Activated naive CD4-positive, alpha-beta T cell treated with anti-CD3 and anti-CD28 coated beads, Interleukin-2, amount 50 U/mL, for 24 hours (primary cell): ENCODE measurements around the gene YIPF3.
"Not testable (repeated sequence)": the region's sequence is repeated elsewhere in the genome, so short reads cannot be mapped to it uniquely, and the experiment has no call there.

Experiments
- H3K27ac Mint-ChIP-seq: one replicate; pipeline ENCODE4 v1.8.0; 2021; ENCODE audit warnings: mild to moderate bottlenecking, mixed read lengths
- H3K27me3 Mint-ChIP-seq: one replicate; pipeline ENCODE4 v1.8.0; 2021; ENCODE audit warnings: mixed read lengths
- H3K36me3 Mint-ChIP-seq: one replicate; pipeline ENCODE4 v1.8.0; 2021; ENCODE audit warnings: mixed read lengths
- H3K4me1 Mint-ChIP-seq: one replicate; pipeline ENCODE4 v1.8.0; 2021; ENCODE audit warnings: mixed read lengths
- H3K4me3 Mint-ChIP-seq: one replicate; pipeline ENCODE4 v1.8.0; 2021; ENCODE audit warnings: mild to moderate bottlenecking, mixed read lengths
- H3K9me3 Mint-ChIP-seq: one replicate; pipeline ENCODE4 v1.8.0; 2021; ENCODE audit warnings: mixed read lengths

Gene YIPF3

DNA sequence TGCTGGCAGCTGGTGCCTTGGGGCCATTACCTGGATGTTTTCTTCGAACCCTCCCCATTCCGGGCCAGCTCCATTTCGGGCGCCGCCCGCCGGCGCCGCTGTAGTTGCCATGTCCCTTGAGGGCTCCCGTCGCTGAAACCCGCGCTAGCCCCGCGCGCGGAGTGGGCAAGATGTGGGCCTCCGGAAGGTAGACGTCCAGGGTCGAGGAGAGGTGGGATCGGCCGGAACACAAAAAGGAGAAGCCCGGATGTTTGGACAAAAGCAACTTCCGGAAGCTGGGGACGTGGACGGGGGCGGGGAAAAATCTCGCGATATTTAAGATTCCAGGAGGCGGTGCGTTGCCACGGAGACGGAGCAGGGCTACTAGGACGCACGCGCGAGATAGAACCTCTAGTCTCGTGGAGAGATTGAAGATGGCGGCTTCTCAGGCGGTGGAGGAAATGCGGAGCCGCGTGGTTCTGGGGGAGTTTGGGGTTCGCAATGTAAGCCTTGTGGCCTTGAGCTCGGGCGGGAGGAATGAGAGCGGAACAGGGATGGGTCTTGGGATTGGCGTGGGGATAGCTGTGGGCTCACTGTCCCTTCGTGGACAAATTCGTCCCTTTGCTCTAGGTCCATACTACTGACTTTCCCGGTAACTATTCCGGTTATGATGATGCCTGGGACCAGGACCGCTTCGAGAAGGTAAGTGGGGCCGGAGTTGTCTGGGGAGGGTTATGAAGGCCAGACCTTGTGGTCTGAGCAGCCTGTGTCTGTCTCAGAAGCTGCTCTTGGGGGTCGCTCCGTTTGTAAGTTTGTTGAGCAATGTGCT lies at the start of gene YIPF3, which contains the start of gene POLR1C:
TSS of gene YIPF3 (minus strand) at position 230 of the 808 bp plus-strand sequence. CDS start at position 111, 119 bp downstream.
TSS of gene POLR1C (plus strand) at position 393 of the 808 bp plus-strand sequence. CDS start at position 414, 21 bp downstream.
- H3K27ac Mint-ChIP-seq: no peak within 1 kb of the TSS

GRCh38 chr6:43559328-43559727 lies 42.6 kb upstream of the YIPF3 start:
- Mint-ChIP-seq H3K4me1 (no peaks in the 10 kb centered on the region), H3K36me3 (peaks cover 9% of the 10 kb centered on the region), H3K27ac (no peak overlapping the region), H3K4me3 (no peak overlapping the region), H3K9me3 (no peaks in the 10 kb centered on the region), H3K27me3 (no peaks in the 10 kb centered on the region)

More for the DNA sequence above, at the start of gene YIPF3, which contains the start of gene POLR1C:
- H3K27me3 Mint-ChIP-seq: no peaks in the 10 kb centered on the region
- peaks cover 28% of the 10 kb centered on the region for H3K4me1 Mint-ChIP-seq
- no peaks in the 10 kb centered on the region for H3K9me3 Mint-ChIP-seq
- no peak within 1 kb of the TSS for H3K4me3 Mint-ChIP-seq
- peaks cover 16% of the 10 kb centered on the region for H3K36me3 Mint-ChIP-seq

DNA sequence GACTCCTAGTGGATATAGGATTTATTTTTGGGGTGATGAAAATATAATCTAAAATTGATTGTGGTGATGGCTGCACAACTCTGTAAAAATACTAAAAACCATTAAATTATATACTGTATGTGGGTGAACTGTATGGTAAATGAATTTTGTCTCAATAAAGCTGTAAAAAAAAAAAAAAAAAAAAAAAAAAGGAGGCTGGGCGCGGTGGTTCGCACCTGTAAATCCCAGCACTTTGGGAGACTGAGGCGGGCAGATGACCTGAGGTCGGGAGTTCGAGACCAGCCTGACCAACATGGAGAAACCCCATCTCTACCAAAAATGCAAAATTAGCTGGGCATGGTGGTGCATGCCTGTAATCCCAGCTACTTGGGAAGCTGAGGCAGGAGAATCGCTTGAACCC lies 40.9 kb upstream of the YIPF3 start:
- H3K36me3 Mint-ChIP-seq: peaks cover 18% of the 10 kb centered on the region
- H3K4me3 Mint-ChIP-seq, H3K4me1 Mint-ChIP-seq, H3K9me3 Mint-ChIP-seq, H3K27me3 Mint-ChIP-seq, H3K27ac Mint-ChIP-seq: not testable (repeated sequence)

- H3K27ac Mint-ChIP-seq: no peak overlapping the region
- no peaks in the 10 kb centered on the region for H3K27me3 Mint-ChIP-seq
- no peaks in the 10 kb centered on the region for H3K4me1 Mint-ChIP-seq
- no peaks in the 10 kb centered on the region for H3K9me3 Mint-ChIP-seq
- H3K4me3 Mint-ChIP-seq: no peak overlapping the region
- peaks cover 23% of the 10 kb centered on the region for H3K36me3 Mint-ChIP-seq
Observed at GRCh38 chr6:43547222-43547621, 30.5 kb upstream of the YIPF3 start.

DNA sequence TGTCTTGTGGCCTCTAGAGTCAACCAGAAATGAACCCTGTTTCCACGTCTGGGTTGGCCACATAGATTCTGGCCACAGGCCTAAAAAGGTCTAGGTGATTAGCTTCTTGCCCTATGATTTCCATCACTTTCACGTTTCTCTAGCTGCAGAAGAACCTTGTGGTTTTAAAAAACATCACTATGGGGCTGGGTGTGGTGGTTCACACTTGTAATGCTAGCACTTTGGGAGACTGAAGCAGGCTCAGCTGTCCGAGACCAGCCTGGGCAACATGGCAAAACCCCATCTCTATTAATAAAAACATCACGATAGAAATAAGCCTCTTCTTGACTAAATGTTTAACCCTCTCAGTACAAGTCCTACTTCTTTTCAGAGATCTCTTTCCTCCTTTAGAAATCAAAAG lies 27.7 kb upstream of the YIPF3 start:
- Mint-ChIP-seq H3K4me3 (no peak overlapping the region), H3K36me3 (peaks cover 23% of the 10 kb centered on the region), H3K27me3 (no peaks in the 10 kb centered on the region), H3K9me3 (no peaks in the 10 kb centered on the region), H3K4me1 (no peaks in the 10 kb centered on the region), H3K27ac (no peak overlapping the region)

GRCh38 chr6:43541774-43542471 lies 25.2 kb upstream of the YIPF3 start:
- peaks cover 21% of the 10 kb centered on the region for H3K36me3 Mint-ChIP-seq
- no peak overlapping the region for H3K27ac Mint-ChIP-seq
- no peaks in the 10 kb centered on the region for H3K27me3 Mint-ChIP-seq
- H3K4me3 Mint-ChIP-seq: no peak overlapping the region
- no peaks in the 10 kb centered on the region for H3K9me3 Mint-ChIP-seq
- H3K4me1 Mint-ChIP-seq: no peaks in the 10 kb centered on the region

GRCh38 chr6:43540507-43540906 lies 23.8 kb upstream of the YIPF3 start:
- H3K4me3 Mint-ChIP-seq: no peak overlapping the region
- H3K4me1 Mint-ChIP-seq: no peaks in the 10 kb centered on the region
- H3K36me3 Mint-ChIP-seq: peaks cover 17% of the 10 kb centered on the region
- peak overlapping the region; percentile 23 for H3K27ac Mint-ChIP-seq
- no peaks in the 10 kb centered on the region for H3K9me3 Mint-ChIP-seq
- H3K27me3 Mint-ChIP-seq: no peaks in the 10 kb centered on the region

DNA sequence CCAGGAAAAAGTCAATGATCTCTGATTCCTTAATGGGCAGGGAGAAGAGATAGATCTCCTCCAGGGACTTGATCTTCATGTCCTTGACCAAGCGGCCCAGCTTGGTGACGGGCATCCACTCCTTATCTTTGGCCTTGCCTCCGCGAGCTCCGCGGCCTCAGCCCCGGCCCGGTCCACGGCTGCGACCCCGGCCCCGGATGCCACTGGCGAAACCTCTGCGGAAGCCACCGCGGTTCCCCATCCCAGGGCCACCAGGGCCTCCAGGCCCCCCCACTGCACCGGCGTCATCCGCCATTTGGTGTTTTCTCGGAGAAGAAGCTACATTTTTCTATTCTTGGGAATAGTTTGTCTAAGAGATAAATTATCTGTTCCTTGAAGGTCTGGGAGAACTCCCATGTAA lies 22.7 kb upstream of the YIPF3 start:
- not testable (repeated sequence) for H3K9me3 Mint-ChIP-seq

GRCh38 chr6:43538986-43539385 lies 22.3 kb upstream of the YIPF3 start:
- H3K4me3 Mint-ChIP-seq, H3K4me1 Mint-ChIP-seq, H3K27ac Mint-ChIP-seq, H3K27me3 Mint-ChIP-seq, H3K9me3 Mint-ChIP-seq: not testable (repeated sequence)
- peaks cover 17% of the 10 kb centered on the region for H3K36me3 Mint-ChIP-seq

More for the DNA sequence above, 22.7 kb upstream of the YIPF3 start:
- peaks cover 17% of the 10 kb centered on the region for H3K36me3 Mint-ChIP-seq
- not testable (repeated sequence) for H3K4me3 Mint-ChIP-seq, H3K27me3 Mint-ChIP-seq, H3K4me1 Mint-ChIP-seq, H3K27ac Mint-ChIP-seq

DNA sequence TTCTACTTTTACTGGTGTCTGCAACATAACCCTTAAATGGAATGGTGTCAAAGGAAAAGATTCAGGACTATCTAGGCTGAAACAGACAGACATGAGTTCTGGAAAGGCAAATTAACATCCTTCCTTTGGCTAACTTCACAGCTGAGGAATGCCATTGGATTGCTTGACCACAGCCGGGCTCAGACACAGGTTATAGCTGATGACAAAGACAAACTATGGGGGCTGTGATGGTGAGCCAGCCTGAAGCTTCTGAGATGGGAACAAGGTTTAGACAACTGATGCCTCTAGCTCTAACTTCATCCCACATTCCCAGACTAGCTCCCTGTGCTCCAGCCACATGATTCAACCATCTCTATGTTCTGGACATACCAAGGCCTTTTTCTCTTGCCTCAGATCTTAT lies 15.5 kb upstream of the YIPF3 start:
- Mint-ChIP-seq H3K4me1 (no peaks in the 10 kb centered on the region), H3K4me3 (no peak overlapping the region), H3K27ac (no peak overlapping the region), H3K9me3 (no peaks in the 10 kb centered on the region), H3K36me3 (peaks cover 9% of the 10 kb centered on the region), H3K27me3 (no peaks in the 10 kb centered on the region)

- Mint-ChIP-seq H3K36me3 (peaks cover 23% of the 10 kb centered on the region), H3K4me3 (no peak overlapping the region), H3K4me1 (peaks cover 4% of the 10 kb centered on the region), H3K27me3 (no peaks in the 10 kb centered on the region), H3K27ac (no peak overlapping the region), H3K9me3 (no peaks in the 10 kb centered on the region)
Observed at GRCh38 chr6:43524483-43524961, 7.8 kb upstream of the YIPF3 start.

- peak overlapping the region; percentile 62 for H3K27ac Mint-ChIP-seq
- H3K4me3 Mint-ChIP-seq: no peak overlapping the region
- H3K36me3 Mint-ChIP-seq: peaks cover 21% of the 10 kb centered on the region
- H3K4me1 Mint-ChIP-seq: peaks cover 4% of the 10 kb centered on the region
- H3K27me3 Mint-ChIP-seq: no peaks in the 10 kb centered on the region
- no peaks in the 10 kb centered on the region for H3K9me3 Mint-ChIP-seq
Observed at GRCh38 chr6:43523284-43523683, 6.6 kb upstream of the YIPF3 start.

- Mint-ChIP-seq H3K27me3 (no peaks in the 10 kb centered on the region), H3K4me1 (peaks cover 4% of the 10 kb centered on the region), H3K36me3 (peaks cover 21% of the 10 kb centered on the region), H3K27ac (no peak overlapping the region), H3K4me3 (no peak overlapping the region), H3K9me3 (no peaks in the 10 kb centered on the region)
Observed at GRCh38 chr6:43522547-43523261, 6.0 kb upstream of the YIPF3 start.

DNA sequence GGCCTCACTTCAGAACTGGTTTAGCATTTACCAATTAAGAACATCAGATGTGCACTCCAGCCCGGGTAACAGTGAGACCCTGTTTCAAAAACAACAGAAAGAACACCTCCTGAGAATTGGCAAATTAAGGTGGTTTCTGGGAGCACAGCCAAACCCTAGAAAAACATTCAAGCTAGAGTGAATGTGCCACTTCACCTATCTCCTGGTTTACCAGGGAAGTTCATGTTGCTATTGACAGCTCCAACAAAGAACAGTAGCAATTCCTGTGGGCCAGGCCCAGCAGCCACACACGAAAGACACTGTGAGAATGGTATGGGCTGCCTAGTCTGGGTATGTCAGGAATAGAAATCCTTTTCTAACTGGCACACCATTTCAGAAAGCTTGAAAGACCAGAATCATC lies 5.1 kb upstream of the YIPF3 start:
- H3K9me3 Mint-ChIP-seq: no peaks in the 10 kb centered on the region
- H3K4me1 Mint-ChIP-seq: peaks cover 4% of the 10 kb centered on the region
- no peak overlapping the region for H3K4me3 Mint-ChIP-seq
- H3K27me3 Mint-ChIP-seq: no peaks in the 10 kb centered on the region
- H3K27ac Mint-ChIP-seq: no peak overlapping the region
- peaks cover 19% of the 10 kb centered on the region for H3K36me3 Mint-ChIP-seq

- H3K4me1 Mint-ChIP-seq: peaks cover 16% of the 10 kb centered on the region
- no peak overlapping the region for H3K4me3 Mint-ChIP-seq
- no peaks in the 10 kb centered on the region for H3K27me3 Mint-ChIP-seq
- H3K9me3 Mint-ChIP-seq: no peaks in the 10 kb centered on the region
- no peak overlapping the region for H3K27ac Mint-ChIP-seq
- peaks cover 13% of the 10 kb centered on the region for H3K36me3 Mint-ChIP-seq
Observed at GRCh38 chr6:43520097-43520496, 3.4 kb upstream of the YIPF3 start.
